GM19193 (cell line): ENCODE results near the gene THPO.

Experiments used
- POLR2A ChIP-seq: IDR thresholded peaks from 4 replicates; pipeline ENCODE4 v1.6.1; 2011; ENCODE audit not compliant: insufficient read depth, insufficient read length; ENCODE audit errors: extremely low read depth

The THPO gene

DNA sequence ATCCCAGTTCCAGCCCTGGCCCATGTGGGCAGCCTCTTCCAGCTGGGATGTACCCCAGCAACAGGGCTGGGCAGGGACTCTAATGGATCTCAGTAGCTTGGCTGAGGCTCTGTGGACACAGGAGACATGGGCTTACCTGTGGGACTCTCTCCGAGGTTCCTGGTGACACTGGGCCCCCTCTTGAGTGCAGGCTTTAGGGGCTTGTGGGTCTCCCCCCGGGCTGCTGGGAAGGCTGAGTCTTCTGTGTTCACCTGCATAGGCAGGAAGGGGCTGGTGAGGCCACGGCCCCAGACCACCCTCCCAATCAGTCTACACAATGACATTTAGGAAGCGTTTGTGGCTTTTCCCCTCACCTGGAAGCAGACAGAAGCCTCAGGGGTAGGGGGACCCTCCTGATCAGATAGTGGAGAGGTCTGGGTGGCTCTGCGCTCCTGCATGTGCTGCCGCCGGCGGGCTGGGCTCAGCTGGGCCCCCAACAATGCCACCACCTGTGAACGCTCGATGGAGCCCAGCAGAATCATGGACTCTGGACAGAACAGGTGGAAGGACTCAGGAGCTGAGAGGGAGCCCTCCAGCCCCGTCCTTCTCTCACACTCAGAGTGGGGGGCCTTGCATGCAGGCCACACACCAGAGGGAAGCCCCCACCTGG is 25.0 kb downstream of the THPO start:
- TF ChIP-seq POLR2A: no peak

DNA sequence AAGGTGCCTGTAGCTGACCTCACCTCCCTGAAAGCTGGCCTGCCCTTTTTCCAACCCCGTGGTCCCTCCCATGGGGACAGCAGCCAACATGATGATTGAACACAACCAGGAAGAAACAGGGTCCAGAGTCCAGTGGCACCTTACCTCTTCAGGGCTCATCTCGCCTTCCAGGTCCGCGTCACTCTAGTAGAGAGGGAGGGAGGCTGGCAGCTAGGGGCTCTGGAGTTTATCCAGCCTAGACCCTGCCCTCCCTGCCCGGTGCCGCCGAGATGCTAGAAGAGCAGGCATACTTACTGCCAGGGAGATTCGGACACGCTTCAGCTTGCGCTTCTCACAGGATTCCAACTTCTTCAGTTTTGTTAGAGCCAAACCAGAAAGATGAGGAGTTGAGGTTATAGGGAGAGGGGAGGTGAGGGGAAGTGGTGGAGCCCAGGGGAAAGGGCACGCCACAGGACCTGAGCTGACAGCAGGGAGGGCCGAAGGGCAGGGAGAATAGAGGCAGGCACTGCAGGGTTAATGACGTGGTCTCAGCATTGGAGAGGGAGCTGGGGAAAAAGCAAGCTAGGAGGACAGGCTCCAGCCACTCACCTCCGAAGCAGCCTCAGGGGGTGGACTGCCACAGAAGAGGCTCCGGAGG is 25.7 kb downstream of the THPO start:
- TF ChIP-seq POLR2A: no peak

DNA sequence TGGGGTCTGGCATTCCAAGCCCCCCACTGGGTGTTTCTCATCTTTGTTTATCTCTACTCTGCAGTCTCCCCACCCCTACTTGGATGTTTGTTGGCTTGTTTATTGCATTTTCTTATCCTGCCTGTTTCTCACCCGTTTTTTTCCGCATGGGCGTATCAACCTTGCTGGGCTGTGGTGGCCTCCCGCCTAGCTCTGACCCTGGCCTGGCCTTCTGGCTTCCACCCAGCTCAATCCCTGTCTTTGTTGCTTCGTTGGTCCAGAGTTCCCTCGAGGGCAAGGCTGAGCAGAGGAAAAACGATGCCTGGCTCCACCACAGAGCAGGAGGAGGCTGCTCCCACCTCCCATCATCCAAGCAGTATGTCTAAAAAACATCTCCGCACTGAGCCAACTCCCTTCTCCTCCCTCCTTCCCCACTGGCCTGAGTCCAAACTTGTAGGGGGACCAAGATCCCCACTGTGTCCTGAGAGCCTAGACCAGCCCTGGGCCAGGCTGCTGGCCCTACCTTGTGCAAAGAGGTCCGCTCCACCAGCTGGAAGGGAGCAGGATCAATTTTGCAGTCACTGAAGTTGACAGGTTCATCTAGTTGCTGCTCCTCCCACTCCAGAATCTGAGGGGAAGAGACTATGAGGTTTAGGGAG is 26.4 kb downstream of the THPO start:
- TF ChIP-seq POLR2A: no peak

DNA sequence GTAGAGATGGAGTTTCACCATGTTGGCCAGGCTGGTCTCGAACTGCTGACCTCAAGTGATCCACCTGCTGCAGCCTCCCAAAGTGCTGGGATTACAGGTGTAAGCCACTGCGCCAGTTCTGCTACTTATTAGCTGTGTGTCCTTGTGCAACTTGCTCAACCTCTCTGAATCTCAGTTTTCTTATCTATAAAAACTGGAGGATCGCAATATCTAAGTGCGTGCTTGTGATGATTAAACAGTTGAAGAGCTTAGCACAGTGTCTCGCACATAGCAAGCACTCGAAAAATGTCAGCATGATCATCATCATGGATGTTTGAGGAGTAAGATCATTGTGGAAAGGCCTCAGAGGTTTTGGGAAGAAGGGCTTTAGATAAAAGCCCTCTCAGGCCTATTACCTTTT is 27.4 kb downstream of the THPO start:
- no peak for TF ChIP-seq POLR2A

DNA sequence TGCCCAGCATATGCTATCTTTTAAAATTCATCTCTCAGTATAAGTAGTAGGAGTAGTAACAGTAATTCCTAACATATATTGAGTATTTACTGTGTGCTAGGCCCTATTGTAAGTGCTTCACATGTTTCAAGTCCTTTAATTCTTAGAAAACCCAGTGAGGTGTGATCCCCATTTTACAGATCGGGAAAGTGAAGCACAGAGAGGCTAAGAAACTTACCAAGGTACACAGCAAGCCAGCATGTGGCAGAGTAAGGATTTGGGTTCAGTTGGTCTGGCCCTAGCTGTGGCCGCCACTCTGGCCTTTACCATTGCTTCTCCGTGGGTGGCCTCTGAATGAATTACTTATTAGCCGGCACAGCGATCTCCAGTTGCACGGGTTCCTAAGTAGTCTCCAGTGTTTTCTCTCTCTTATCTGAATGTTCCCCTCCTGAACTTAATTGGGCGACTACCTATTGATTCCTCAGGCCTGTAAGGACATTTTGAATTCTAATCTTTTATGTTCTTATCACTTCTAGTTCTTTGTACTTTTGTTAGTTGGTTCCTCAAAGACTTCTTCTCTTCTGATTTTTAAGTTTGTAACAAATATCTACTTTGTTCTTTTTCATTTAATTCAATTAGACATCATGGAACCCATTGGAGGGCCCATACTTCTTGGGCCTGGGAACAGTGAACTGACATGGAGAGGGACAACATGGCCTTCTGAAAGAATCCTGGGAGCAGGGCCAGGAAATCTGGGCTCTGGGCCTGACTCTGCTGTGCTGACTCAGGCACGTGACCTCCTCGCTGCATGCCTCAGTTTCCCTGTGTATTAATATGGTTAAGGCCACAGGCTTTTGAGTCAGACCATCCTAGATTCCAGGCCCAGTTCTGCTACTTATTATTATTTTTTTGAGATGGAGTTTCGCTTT is 28.2 kb downstream of the THPO start:
- no peak for TF ChIP-seq POLR2A

DNA sequence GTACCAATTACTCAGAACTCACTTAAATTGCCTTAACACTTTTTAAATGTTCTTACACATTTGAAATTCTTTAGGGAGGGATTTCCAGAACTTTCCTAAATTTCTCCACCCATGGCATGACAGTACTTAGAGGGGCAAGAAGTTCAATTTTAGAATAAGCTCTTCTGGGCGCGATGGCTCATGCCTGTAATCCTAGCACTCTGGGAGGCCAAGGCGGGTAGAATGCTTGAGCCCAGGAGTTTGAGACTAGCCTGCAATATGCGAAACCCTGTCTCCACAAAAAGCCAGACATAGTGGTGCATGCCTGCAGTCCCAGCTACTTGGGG is 30.0 kb downstream of the THPO start:
- no peak for TF ChIP-seq POLR2A

DNA sequence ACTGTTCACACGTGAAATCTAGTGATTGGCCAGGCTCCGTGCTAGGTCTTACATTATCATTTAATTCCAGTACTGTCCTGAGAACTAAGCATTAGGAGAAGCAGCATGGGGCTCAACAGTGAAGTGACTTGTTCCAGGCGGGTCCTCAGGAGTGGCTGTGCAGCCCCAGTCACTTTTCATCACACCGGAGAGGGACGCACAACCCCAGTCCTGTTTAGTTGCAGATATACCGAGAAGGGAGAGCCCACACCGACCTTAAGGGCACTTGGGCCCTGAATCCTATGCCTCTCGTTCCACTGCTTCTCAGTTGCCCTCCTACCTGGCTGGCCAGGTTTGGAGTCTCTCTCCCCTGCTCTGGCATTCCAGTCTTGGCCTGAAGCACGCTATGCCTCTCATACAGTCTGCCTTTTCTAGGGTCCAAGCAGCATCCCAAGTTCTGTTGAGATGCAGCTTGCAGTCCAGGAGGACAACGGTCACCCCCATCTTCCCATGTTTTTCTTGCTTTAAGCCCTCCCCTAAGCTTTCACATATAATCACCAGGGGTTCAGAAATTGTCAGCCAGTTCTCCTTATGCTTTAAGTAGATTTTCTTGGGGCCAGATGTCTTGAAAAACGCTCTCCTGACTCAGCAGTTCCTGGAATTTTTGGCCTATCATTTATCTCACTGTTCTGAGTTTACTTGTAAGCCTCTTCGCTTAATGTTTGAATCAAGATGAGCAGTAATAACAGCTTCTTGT is 30.5 kb downstream of the THPO start:
- no peak for TF ChIP-seq POLR2A

DNA sequence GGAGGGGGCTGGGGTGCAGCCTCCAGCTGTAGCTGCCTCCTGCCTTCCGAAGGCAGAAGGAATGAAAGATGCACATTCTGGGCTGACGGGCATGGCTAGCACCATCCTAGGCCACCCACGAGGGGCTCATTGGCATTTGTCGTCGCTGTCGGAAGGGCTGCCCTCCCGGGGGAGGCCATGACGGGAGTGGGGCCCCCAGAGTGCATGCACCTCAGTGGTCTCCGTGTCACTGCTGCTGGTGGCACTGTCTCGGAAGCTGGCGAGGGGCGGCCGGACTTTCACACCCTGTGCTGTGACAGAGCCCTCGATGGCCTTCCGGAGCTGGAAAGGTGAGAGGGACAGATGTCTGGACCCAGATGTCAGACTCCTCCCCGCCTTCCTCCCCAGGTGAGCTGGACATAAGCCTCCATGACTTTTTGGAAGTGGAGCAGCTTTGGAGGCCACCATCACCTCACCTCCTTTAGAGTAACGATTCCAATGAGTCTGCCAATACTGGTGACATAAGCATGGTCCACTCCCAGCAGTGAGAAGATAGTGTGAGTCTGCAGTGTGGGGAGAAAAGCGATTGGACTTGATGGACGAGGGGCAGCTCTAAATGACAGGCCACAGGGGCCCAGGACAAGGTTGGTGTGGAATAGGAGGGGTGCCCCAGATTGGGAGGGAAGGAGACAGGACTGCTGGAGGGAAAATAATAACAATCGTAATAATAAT is 31.4 kb downstream of the THPO start:
- no peak for TF ChIP-seq POLR2A

DNA sequence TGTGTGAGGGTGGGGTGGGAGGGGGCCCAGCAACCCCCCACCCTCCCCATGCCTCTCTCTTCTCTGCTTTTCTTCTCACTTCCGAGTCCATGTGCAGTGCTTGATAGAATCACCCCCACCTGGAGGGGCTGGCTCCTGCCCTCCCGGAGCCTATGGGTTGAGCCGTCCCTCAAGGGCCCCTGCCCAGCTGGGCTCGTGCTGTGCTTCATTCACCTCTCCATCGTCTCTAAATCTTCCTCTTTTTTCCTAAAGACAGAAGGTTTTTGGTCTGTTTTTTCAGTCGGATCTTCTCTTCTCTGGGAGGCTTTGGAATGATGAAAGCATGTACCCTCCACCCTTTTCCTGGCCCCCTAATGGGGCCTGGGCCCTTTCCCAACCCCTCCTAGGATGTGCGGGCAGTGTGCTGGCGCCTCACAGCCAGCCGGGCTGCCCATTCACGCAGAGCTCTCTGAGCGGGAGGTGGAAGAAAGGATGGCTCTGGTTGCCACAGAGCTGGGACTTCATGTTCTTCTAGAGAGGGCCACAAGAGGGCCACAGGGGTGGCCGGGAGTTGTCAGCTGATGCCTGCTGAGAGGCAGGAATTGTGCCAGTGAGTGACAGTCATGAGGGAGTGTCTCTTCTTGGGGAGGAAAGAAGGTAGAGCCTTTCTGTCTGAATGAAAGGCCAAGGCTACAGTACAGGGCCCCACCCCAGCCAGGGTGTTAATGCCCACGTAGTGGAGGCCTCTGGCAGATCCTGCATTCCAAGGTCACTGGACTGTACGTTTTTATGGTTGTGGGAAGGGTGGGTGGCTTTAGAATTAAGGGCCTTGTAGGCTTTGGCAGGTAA is 32.5 kb downstream of the THPO start:
- no peak for TF ChIP-seq POLR2A

DNA sequence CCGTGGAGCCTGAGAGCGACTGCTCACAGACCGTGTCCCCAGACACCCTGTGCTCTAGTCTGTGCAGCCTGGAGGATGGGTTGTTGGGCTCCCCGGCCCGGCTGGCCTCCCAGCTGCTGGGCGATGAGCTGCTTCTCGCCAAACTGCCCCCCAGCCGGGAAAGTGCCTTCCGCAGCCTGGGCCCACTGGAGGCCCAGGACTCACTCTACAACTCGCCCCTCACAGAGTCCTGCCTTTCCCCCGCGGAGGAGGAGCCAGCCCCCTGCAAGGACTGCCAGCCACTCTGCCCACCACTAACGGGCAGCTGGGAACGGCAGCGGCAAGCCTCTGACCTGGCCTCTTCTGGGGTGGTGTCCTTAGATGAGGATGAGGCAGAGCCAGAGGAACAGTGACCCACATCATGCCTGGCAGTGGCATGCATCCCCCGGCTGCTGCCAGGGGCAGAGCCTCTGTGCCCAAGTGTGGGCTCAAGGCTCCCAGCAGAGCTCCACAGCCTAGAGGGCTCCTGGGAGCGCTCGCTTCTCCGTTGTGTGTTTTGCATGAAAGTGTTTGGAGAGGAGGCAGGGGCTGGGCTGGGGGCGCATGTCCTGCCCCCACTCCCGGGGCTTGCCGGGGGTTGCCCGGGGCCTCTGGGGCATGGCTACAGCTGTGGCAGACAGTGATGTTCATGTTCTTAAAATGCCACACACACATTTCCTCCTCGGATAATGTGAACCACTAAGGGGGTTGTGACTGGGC is 33.3 kb downstream of the THPO start:
- TF ChIP-seq POLR2A: no peak

DNA sequence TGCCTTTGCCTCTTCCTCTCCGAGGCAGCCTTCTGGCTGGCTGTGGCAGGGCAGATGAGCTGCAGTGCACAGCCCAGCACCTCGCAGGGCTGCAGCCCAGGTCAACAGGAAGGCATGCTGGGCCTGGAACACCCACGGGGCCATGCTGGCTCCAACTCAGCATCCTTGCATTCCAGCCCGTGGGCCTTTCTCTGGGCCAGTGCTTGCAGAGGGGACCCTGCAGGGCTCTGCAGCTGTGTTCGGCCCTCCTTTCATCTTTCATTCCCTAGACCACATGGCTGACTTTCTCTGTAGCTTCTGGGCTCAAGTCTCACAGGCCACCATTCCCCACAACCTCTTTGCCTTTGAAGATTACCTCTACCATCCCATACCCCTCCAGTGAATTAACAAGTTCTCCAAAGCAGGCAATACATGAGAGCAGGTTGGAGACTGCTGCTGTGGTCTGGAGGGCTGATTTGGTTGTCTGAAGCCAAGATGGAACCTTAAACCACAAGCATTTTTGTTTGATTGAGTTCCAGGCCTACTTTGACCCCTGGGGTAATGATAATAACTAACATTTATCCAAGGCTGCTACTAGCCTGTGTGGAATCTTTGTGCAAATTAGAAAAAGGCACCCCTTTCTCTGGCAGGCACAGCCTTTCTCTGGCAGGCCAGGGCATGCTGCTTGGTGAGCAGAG is 34.7 kb downstream of the THPO start:
- TF ChIP-seq POLR2A: no peak

DNA sequence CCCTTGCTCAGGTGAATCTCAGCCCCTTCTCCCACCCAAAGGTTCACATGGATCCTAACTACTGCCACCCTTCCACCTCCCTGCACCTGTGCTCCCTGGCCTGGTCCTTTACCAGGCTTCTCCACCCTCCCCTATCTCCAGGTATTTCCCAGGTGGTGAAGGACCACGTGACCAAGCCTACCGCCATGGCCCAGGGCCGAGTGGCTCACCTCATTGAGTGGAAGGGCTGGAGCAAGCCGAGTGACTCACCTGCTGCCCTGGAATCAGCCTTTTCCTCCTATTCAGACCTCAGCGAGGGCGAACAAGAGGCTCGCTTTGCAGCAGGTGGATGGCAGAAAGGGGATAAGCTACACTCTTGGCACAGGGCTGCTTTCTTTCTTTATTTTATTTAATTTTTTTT is 36.1 kb downstream of the THPO start:
- TF ChIP-seq POLR2A: no peak
